Gastroesophageal sphincter (tissue), 3 donors: Measurements from ENCODE around the gene DIO1.

Source experiments
- CTCF ChIP-seq, 4 experiments: fragments of 200-600 bp in 2 of 4; fragments of 450-650 bp in 2 of 4; sonication (generic) in 1 of 4; IDR thresholded peaks; one replicate each; pipeline ENCODE4 v1.5.1; 2017 to 2019; ENCODE audit warnings: antibody characterized with exemption in 4 of 4, mild to moderate bottlenecking in 2 of 4, moderate library complexity in 2 of 4
- EP300 ChIP-seq: sonication (generic); formaldehyde crosslinking; IDR thresholded peaks from one replicate; pipeline ENCODE4 v1.6.1; 2017; ENCODE audit warnings: antibody characterized with exemption, mild to moderate bottlenecking
- POLR2A ChIP-seq, 2 donors: fragments of 450-650 bp; IDR thresholded peaks; one replicate each; pipeline ENCODE4 v1.6.1; 2017; ENCODE audit warnings: antibody characterized with exemption in 2 of 2, mild to moderate bottlenecking in 2 of 2, moderate library complexity in 1 of 2
- POLR2AphosphoS5 ChIP-seq: sonication (generic); formaldehyde crosslinking; IDR thresholded peaks from one replicate; pipeline ENCODE4 v1.6.1; 2017; ENCODE audit warnings: antibody characterized with exemption

- TF ChIP-seq EP300 (no peak), CTCF (IDR thresholded peaks at IDR 0.05) (no peak), POLR2A (IDR thresholded peaks at IDR 0.05) (no peak), POLR2AphosphoS5 (no peak)
These were observed 5.7 kb downstream of the DIO1 start for GRCh38 chr1:53899708-53900107.
